HAP-1 (cell line): Measurements from ENCODE around the gene ATP2B3.

Experiments
- DNase-seq, 2 experiments: peaks; one replicate each; pipeline ENCODE4 v3.0.0-alpha.2; 2016 to 2020; ENCODE audit warnings: low spot score in 2 of 2
- H3K27me3 ChIP-seq: fragments of 250-450 bp; sonication (Bioruptor Pico); 2 replicates; pipeline ENCODE4 v1.5.1; 2020; ENCODE audit warnings: low read depth, mild to moderate bottlenecking, moderate library complexity
- H3K36me3 ChIP-seq: fragments of 250-450 bp; sonication (Bioruptor Pico); replicated peaks from 2 replicates; pipeline ENCODE4 v1.5.1; 2020; ENCODE audit warnings: mild to moderate bottlenecking
- H3K4me1 ChIP-seq: fragments of 250-450 bp; sonication (Bioruptor Pico); 2 replicates; pipeline ENCODE4 v1.5.1; 2020; ENCODE audit warnings: mild to moderate bottlenecking
- H3K4me3 ChIP-seq: fragments of 250-450 bp; sonication (Bioruptor Pico); 2 replicates; pipeline ENCODE4 v1.5.1; 2020; ENCODE audit warnings: mild to moderate bottlenecking, moderate library complexity
- H3K9me3 ChIP-seq: fragments of 250-450 bp; sonication (Bioruptor Pico); 2 replicates; pipeline ENCODE4 v1.5.1; 2020; ENCODE audit warnings: mild to moderate bottlenecking, moderate library complexity
- in situ Hi-C: fragments of 300-500 bp; cut with MboI; formaldehyde crosslinking; loops from 3 replicates; pipeline ENCODE4 v1.14.3; 2020; ENCODE audit warnings: low sequenced_read_pairs, inconsistent platforms, mixed read lengths

ATP2B3 gene

DNA sequence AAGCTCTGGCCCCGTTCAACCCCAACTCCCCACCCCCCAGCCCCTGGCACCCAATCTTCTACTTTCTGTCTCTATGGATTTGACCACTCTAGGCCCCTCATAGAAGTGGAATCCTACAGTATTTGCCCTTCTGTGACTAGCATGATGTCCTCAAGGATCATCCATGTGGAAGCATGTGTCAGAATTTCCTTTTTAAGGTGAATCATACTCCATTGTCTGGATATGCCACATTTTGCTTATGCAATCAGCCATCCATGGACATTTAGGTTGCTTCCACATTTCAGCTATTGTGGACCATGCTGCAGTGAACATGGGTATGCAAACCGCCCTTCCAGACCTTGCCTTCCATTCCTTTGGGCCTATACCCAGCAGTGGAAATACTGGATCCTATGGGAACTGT lies 66.0 kb downstream of the ATP2B3 start:
- Histone ChIP-seq H3K9me3 (no peaks in the 10 kb centered on the region), H3K4me1 (no peaks in the 10 kb centered on the region), H3K27me3 (no peaks in the 10 kb centered on the region), H3K36me3 (peaks cover 10% of the 10 kb centered on the region), H3K4me3 (no peak overlapping the region)
- no peak for DNase-seq
- in situ Hi-C loops, result no loop called here

DNA sequence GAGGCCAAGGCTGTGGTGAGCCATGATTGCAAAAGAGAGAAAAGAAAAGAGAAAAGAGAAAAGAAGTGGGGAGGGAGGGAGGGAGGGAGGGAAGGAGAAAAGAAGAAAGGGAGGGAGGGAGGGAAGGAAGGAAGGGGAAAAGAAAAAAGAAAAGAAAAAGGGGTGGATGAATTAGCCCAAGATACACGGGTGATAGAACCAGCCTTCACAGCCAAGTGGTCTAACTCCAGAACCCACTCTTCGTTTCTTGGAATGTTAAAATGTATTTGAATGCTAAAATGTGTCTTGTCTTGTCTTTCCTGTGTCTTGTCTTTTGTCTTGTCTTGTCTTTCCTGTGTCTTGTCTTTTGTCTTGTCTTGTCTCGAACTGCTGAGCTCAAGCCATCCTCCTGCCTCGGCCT lies 68.4 kb downstream of the ATP2B3 start:
- no peaks in the 10 kb centered on the region for H3K9me3 ChIP-seq
- H3K36me3 ChIP-seq, result peaks cover 18% of the 10 kb centered on the region
- H3K4me1 ChIP-seq, result no peaks in the 10 kb centered on the region
- H3K27me3 ChIP-seq, result no peaks in the 10 kb centered on the region
- no peak overlapping the region for H3K4me3 ChIP-seq
- in situ Hi-C loops, result no loop called here
- no peak for DNase-seq

DNA sequence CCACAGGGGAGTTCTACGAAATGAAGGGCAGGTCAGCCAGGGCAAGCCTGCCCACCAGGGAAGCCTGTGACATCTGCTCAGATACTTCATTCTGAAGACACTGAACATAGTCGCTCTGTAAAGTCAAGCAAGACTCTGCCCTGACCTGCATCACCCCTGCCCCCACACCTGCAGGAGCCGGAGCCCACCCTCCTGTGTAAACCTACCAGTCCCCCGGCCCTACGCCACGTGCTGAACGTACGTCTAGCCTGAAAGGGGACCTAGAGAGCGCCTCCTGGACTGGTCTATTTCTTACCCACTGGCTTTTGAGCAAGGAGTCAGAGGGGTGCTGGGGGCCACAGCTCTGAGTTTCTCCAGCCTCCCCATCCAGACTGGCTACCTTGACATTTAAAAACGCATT lies 69.9 kb downstream of the ATP2B3 start:
- H3K36me3 ChIP-seq, result peaks cover 28% of the 10 kb centered on the region
- H3K4me1 ChIP-seq, result no peaks in the 10 kb centered on the region
- in situ Hi-C loops, result no loop called here

DNA sequence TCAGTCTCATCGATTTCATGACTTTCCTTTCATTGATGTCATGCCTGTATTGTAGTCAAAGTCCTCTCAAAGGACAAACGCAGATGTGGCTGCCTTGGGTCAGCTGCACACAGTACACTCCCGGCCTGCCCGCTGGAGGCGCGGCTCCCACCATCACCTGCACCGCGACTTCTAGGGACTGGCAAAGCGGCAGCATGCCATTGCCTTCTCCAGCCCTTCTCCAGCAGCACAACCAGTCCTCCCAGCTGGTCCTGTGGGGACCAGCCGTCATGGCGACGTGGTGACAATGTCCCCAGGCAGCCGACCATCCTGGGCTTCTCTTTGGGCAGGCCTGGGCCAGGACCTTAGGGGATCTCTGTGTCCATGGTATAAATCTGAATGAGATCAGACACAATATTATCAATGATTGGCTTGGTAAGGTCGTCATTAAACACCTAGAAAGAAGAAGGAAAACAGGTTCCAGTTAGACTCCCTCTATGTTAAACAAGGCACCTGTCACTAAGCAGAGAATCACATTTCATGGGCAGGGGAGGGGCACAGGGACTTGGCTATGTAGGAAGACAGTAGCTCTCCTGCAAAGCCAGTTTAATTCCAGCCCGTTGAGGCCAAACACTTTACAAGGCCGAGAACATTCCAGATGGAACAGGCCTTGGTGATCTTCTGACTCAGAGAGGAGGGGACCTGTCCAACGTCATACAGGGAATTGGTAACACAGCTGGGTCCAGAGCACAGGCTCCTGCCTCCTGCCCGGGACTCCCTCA lies 70.8 kb downstream of the ATP2B3 start:
- no peak overlapping the region for H3K4me3 ChIP-seq
- DNase-seq, result no peak
- no peaks in the 10 kb centered on the region for H3K27me3 ChIP-seq
- H3K4me1 ChIP-seq, result no peaks in the 10 kb centered on the region
- no peaks in the 10 kb centered on the region for H3K9me3 ChIP-seq
- H3K36me3 ChIP-seq, result peaks cover 37% of the 10 kb centered on the region
- in situ Hi-C loops, result no loop called here

More for the DNA sequence above, 69.9 kb downstream of the ATP2B3 start:
- H3K9me3 ChIP-seq, result no peaks in the 10 kb centered on the region
- H3K4me3 ChIP-seq, result no peak overlapping the region
- no peaks in the 10 kb centered on the region for H3K27me3 ChIP-seq
- no peak for DNase-seq

DNA sequence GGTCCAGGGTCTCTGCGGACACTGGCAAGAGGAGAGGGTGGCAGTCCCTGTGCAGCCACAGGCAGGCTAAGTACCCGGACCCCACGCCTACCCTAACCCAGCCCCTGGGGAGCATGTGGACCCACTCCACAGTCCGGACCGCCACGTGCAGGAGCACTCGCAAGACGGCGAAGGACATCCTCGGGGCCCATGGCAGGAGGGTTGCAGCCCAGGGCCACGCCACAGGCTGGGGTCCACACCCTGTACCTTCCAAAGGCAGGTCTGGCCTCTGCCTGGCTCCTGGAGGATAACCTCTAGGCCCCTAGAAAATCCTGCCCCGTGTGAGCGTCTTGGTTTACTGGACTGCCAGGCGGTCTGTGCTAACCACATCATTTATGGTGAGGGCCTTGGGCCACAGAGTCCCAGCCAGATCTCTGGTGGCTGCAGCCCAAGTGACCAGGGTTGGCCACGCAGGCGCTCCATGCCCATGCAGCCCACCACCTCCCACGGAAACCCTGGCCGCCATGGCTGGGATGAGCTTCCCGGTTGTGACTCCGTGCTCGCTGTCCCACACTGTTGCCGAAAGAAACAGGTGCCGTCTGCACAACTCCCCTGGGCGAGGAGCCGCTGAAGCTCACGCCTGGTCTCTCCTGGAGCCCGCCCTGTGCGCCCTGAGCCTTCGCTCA lies 71.5 kb downstream of the ATP2B3 start:
- Histone ChIP-seq H3K4me3 (no peak overlapping the region), H3K36me3 (peaks cover 44% of the 10 kb centered on the region), H3K4me1 (no peaks in the 10 kb centered on the region), H3K27me3 (no peaks in the 10 kb centered on the region), H3K9me3 (no peaks in the 10 kb centered on the region)
- DNase-seq, result no peak
- in situ Hi-C loops, result no loop called here

DNA sequence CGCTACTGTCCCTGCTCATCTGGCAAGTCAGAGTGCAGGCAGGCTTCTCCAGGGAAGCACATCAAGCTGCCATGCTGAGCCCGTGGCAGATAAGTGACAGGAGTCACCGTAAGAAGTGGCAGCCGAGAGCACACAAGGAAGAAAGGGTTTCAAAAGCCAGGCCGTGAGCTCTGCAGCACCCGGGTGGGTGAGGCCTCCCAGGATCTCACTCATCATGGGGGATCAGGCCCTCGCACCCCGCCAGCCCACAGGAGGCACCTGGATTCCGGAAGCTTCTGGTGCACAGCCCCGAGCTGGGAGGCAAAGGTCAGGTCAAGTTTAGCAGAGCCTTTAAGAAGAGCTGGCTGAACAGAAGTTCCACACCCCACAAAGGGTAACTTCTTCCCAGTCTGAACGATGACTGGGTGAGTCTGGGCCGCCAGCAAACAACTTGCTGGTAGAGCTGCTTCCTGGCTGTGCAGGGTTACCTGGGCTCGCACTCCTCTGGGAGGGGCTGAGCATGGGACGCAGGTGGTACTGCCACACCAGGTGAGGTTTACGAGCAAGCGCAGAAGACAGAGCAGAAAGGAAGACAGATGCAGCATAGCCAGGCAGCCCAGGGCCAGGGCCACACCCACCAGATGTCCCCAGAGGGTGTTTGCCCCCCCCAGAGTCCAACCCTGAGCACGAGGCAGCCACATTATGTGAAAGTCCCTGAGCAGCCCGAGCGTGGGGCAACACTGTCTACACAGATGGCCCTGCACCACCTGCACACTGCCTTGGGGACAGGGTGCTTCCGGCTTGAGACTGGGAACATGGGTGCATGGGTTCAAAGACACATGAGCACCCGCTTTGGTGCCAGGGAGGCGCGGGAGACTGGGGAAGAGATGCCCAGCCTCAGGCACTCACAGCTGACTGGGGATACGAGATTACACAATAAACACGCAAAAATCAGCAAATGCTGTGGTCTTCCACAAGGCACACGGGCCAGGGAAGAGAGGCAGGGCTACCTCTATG lies 73.8 kb downstream of the ATP2B3 start:
- no peaks in the 10 kb centered on the region for H3K9me3 ChIP-seq
- DNase-seq, result no peak
- H3K4me3 ChIP-seq, result no peak overlapping the region
- in situ Hi-C loops, result no loop called here
- H3K27me3 ChIP-seq, result no peaks in the 10 kb centered on the region
- H3K4me1 ChIP-seq, result no peaks in the 10 kb centered on the region
- peaks cover 67% of the 10 kb centered on the region for H3K36me3 ChIP-seq

DNA sequence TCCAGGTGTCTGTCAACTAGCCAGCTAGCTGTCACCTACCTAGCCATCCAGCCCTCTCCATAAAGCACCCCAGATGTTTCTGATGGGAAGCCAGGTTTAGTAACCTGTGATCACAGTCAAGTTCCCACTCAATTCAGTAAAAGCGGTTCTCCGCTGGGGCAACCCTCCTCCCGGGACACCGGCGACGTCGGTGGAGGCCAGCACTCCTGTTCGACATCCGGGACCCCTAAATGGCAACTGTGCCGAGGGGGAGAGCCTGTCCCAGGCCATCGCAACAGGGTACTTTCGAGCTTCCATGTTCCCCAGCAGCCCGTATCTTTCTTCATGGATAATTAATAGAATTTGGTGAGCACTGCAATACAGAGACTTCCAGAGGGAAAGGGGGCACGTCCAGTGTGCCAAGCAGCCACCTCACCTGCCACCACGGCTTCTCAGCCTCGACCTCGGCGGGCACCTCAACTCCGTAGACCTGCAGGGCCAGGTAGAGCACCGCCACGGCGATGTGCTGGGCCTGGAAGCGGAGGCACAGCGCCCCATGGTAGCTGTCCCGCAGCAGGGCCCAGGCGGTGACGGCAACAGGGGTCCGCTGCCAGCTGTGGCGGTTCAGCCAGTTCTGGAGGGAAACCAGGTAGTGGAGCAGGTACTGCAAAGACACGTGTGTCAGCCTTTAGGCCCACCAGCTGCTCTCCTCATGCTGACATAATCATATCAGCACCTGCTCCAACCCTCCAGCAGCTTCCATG lies 74.8 kb downstream of the ATP2B3 start:
- H3K9me3 ChIP-seq, result peaks cover 2% of the 10 kb centered on the region; the same call in 1 of the 2 replicates
- H3K36me3 ChIP-seq, result peaks cover 75% of the 10 kb centered on the region
- H3K4me1 ChIP-seq, result no peaks in the 10 kb centered on the region; the same call in 1 of the 2 replicates
- H3K27me3 ChIP-seq, result no peaks in the 10 kb centered on the region
- in situ Hi-C loops, result no loop called here
- no peak overlapping the region for H3K4me3 ChIP-seq
- no peak for DNase-seq

DNA sequence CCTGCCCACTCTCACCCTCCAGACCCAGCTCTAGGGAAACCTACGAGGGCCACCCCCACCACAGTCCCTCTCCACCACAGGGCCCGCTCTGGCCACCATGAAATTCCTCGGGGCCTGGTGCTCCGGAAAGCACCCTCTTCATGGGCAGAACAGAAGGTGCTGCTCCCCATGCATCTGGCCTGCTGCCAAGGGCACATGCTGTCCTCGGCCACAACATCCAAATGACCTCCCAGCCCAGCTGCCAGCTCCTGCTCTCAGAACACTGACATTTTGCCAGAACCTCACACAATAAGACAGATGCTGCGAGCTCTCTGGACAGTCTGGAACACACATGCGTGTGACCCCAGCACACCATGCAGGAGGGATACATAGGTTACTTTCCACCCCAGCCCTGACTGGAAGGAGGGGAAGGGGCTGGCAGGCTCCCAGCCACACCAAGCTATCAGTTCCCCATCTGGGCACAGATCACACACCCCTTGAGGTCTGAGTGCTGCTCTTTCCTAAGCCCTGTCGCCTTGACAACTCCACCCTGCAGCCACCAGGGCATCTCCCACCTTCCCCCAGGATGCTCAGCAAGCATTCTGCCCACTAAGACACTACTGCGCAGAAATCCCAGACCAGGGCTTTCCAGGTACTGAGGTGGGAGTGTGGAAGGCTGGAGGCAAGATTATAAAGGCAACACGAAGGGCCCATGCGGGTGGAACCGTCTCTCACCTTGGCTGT lies 75.7 kb downstream of the ATP2B3 start:
- peaks cover 72% of the 10 kb centered on the region for H3K36me3 ChIP-seq
- peaks cover 6% of the 10 kb centered on the region; the same call in 1 of the 2 replicates for H3K9me3 ChIP-seq
- no peak overlapping the region for H3K4me3 ChIP-seq
- no peaks in the 10 kb centered on the region for H3K27me3 ChIP-seq
- in situ Hi-C loops, result no loop called here
- no peak for DNase-seq
- peaks cover 5% of the 10 kb centered on the region for H3K4me1 ChIP-seq

DNA sequence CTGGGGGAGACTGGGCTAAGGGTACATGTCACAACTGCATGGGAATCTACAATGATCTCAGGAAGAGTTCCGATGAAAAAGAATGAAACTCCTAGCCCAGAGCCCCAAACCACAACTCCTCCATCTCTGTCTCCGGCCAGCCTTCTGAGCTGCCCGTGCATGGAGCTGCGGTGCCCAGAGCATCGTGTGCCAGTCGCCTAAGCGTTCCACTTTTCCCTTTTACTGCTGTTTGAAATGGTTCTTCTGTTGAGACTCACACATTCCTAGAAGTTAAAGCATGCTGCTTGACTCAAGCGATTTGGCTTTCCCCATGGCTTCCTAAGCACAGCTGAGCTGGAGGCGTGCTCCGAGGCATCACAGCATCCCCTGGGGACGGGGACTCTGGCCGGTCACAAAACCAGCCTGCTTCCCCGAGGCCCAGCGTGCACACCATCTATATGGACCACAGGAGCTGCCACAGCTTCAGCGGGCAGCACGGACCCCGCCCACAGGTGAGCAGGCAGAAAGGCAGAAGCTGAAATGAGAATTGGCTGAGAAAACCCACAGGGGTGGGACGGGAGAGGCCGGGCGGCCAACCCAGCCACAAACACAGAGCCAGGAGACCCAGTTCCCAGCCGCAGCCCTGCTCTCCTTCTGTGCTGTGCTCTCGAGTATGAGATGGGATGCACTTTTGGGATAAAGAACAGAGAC lies 76.5 kb downstream of the ATP2B3 start:
- in situ Hi-C loops, result no loop called here
- H3K4me1 ChIP-seq, result peaks cover 5% of the 10 kb centered on the region
- H3K9me3 ChIP-seq, result peaks cover 6% of the 10 kb centered on the region; the same call in 1 of the 2 replicates
- H3K27me3 ChIP-seq, result no peaks in the 10 kb centered on the region
- no peak overlapping the region for H3K4me3 ChIP-seq
- no peak for DNase-seq
- H3K36me3 ChIP-seq, result peaks cover 69% of the 10 kb centered on the region

DNA sequence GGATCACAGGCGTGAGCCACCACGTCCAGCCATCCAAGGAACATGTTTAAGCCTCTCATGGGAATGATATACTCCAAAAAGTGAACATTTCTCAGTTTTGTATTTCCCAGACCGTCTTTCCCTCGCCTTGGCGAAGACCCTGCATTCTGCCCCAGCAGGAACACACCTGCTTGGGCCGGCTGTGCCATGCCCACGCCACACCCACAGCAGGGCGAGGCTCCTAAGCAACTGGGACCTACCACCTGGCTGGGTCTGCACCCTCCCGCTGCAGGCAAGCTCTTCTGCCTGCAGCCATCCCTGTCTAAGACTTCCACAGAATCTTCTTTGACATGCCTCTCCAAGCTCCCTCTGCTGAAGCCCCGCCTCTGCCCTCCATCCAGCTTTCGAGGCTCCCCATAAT lies 77.9 kb downstream of the ATP2B3 start:
- peaks cover 6% of the 10 kb centered on the region; the same call in 1 of the 2 replicates for H3K9me3 ChIP-seq
- no peaks in the 10 kb centered on the region for H3K27me3 ChIP-seq
- H3K36me3 ChIP-seq, result peaks cover 65% of the 10 kb centered on the region
- no peak for DNase-seq
- in situ Hi-C loops, result no loop called here
- H3K4me1 ChIP-seq, result peaks cover 12% of the 10 kb centered on the region
- H3K4me3 ChIP-seq, result no peak overlapping the region

DNA sequence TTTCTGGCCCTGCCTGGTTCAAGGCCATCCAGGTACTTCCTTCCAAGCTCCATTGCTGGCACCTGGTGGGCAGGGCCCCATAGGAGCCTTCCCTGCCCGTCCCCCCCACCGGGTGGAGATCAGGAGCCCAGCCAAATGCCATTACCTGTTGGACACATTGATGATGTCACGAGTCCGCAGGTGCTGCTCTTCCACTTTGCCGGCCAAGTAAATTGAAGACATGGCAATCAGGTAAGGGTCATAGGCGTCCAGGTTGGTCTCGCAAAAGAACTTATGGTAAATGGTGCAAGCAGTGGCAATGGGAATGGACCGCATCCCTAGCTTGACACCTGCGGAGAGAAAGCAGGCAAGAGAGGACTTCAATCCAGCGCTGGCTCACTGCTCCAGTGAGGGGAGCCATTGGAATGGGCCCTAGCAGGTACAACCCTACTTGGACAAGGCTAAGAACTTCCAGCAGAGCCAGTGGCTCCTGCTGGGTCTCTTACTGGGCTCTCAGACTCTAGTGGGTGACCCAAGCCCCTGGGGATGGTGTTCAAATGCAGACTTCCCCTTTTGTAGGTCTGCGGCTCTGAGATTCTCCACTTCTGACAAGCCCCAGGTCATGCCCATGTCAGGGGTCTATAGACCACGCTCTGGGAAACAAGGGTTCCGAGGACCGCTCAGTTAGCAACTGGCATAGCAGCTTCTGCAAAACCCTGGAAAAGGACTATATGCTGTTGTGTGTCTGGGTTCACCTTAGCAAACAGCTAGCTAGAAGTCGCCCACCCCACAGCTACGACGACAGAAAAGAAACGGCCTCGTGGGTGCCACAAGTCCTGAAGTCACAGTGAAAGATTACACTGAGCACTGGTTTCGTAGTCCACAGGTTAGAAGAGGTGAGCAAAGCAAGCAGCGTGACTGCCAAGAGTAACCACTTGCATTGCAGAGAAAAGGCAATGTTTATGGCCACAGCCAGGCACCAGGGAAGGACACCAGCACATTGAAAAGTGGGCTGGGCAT lies 78.7 kb downstream of the ATP2B3 start:
- Histone ChIP-seq H3K9me3 (peaks cover 6% of the 10 kb centered on the region; the same call in 1 of the 2 replicates), H3K36me3 (peaks cover 60% of the 10 kb centered on the region), H3K4me3 (no peak overlapping the region), H3K4me1 (peaks cover 15% of the 10 kb centered on the region), H3K27me3 (no peaks in the 10 kb centered on the region)
- in situ Hi-C loops, result no loop called here
- no peak for DNase-seq
